Upper lobe of left lung (tissue), 6 donors: ENCODE measurements around the gene ELN. TPM values are rescaled to one million over a fixed set of nuclear protein-coding genes. Genes with fewer than 3 reads are reported as not detected.

Experiments used
- ATAC-seq, 2 donors: fragments of 200-7000 bp; cut with Tn5 transposase; one replicate each; pipeline ENCODE4 v1.9.1; 2022; ENCODE audit warnings: mild to moderate bottlenecking in 2 of 2, moderate library complexity in 2 of 2; ENCODE audit not compliant: low FRiP score in 2 of 2
- DNase-seq, 2 donors: peaks; one replicate each; pipeline ENCODE4 v3.0.0-alpha.2; 2019 to 2020
- H3K27ac ChIP-seq, 4 donors: fragments of 200-600 bp; sonication (generic); one replicate each; pipeline ENCODE4 v1.5.1; 2016 to 2019
- H3K27me3 ChIP-seq, 4 donors: fragments of 200-600 bp; sonication (generic); one replicate each; pipeline ENCODE4 v1.5.1; 2017 to 2019
- H3K36me3 ChIP-seq, 4 donors: fragments of 200-600 bp; sonication (generic); one replicate each; pipeline ENCODE4 v1.5.1; 2016 to 2019
- H3K4me1 ChIP-seq, 4 donors: fragments of 200-600 bp; sonication (generic); one replicate each; pipeline ENCODE4 v1.5.1; 2018 to 2019
- H3K4me3 ChIP-seq, 4 donors: fragments of 200-600 bp; sonication (generic); one replicate each; pipeline ENCODE4 v1.5.1; 2017 to 2019; ENCODE audit warnings: mild to moderate bottlenecking in 2 of 4, moderate library complexity in 1 of 4
- H3K9me3 ChIP-seq, 4 donors: fragments of 200-600 bp; sonication (generic); one replicate each; pipeline ENCODE4 v1.5.1; 2018 to 2019
- EP300 ChIP-seq, 4 donors: sonication (generic); formaldehyde crosslinking; IDR thresholded peaks; one replicate each; pipeline ENCODE4 v1.5.1; 2017; ENCODE audit warnings: antibody characterized with exemption in 4 of 4, control low read depth in 2 of 4
- POLR2A ChIP-seq, 4 donors: fragments of 450-650 bp; IDR thresholded peaks; one replicate each; pipeline ENCODE4 v1.5.1; 2016 to 2017; ENCODE audit warnings: antibody characterized with exemption in 4 of 4, mild to moderate bottlenecking in 2 of 4
- POLR2AphosphoS5 ChIP-seq, 2 donors: sonication (generic); formaldehyde crosslinking; IDR thresholded peaks; one replicate each; pipeline ENCODE4 v1.5.1; 2017; ENCODE audit warnings: antibody characterized with exemption in 2 of 2
- WGBS, 2 donors: methylation state at CpG; one replicate each; pipeline ENCODE4 v1.1.5; 2017 to 2018; 5-methylcytosine and 5-hydroxymethylcytosine counted together
- total RNA-seq, 6 donors: library from RNA; depleted of rRNA in 4 of 6; stranded (reverse); fragments of >200 nt in 4 of 6; gene quantifications; one replicate each; pipeline versions ENCODE4 v1.1.0 to v1.2.1, GENCODE V29; 2016 to 2021
- TF ChIP-seq, protein P1 (sequence below), 6 experiments: fragments of 450-650 bp in 4 of 6; fragments of 200-600 bp in 2 of 6; sonication (generic) in 2 of 6; IDR thresholded peaks; one replicate each; pipeline ENCODE4 v1.5.1; 2016 to 2019; ENCODE audit warnings: antibody characterized with exemption in 6 of 6
- donor health status: DM: no; HTN: no; CAD: no; lungs with moderate emphysema.
- donor health status: DM: no; HTN: yes; CAD: no; lungs with severe emphysema.

ELN gene
- total RNA-seq, 6 donors from 2014 or later = 24.4 to 582 (median 229) TPM

DNA sequence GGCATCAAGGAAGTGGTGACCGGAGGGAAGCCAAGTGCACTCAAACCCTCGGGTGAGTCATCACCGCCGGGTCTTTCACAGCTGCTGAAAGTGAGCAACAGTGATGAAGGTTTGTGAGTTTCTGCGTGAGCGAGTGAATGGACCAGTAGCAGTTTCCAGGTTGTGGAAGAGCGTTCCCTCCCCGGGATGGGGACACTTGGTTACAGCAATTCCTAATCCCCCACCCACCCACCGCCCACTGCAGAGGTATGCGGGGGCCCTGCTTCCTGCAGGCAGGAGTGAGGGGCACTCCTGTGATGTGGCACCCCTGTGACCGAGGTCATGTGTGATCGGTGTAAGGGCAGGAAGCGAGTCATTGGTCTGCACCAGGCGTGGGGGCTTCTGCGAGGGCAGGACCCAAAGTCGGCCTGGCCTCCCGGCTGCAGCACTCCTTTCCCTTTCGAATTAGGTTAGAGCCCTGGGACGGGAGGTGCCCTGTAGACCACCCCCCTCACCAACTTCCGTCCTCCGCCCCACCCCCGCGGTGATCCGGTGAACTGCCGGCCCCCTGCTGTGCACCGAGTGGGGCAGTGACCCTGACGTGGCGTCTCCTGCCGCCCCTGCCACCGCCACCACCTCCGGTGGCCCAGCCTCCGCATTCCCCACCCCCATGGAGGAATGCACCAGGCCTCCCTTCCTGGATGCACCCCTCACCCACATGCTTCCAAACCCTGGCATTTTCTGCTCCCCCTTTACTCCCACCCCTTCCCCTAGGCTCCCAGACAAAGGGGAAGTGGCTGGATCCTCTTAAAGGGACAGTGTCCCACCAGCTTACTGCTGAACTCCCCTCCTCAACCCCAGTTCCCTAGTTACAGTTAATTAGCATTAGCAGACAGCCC is 66.5 kb downstream of the ELN start:
- no peaks in the 10 kb centered on the region for H3K27me3 ChIP-seq
- 11 to 14% methylated on average over 13 to 18 of the region's 32 CpGs for WGBS, 2 donors
- H3K4me1 ChIP-seq = peaks cover 32 to 36% (median 33%) of the 10 kb centered on the region in 4 donors
- TF ChIP-seq EP300 (IDR thresholded peaks at IDR 0.05) (no peak), POLR2A (IDR thresholded peaks at IDR 0.05) (peak in 1 of 4 donors; percentile 57), POLR2AphosphoS5 (IDR thresholded peaks at IDR 0.05) (peak in 1 of 2 donors; percentile 47)
- TF ChIP-seq, protein P1, sequence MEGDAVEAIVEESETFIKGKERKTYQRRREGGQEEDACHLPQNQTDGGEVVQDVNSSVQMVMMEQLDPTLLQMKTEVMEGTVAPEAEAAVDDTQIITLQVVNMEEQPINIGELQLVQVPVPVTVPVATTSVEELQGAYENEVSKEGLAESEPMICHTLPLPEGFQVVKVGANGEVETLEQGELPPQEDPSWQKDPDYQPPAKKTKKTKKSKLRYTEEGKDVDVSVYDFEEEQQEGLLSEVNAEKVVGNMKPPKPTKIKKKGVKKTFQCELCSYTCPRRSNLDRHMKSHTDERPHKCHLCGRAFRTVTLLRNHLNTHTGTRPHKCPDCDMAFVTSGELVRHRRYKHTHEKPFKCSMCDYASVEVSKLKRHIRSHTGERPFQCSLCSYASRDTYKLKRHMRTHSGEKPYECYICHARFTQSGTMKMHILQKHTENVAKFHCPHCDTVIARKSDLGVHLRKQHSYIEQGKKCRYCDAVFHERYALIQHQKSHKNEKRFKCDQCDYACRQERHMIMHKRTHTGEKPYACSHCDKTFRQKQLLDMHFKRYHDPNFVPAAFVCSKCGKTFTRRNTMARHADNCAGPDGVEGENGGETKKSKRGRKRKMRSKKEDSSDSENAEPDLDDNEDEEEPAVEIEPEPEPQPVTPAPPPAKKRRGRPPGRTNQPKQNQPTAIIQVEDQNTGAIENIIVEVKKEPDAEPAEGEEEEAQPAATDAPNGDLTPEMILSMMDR (IDR thresholded peaks at IDR 0.05) = peak in 2 of 6 experiments; percentile 9 to 34
- H3K4me3 ChIP-seq = peak overlapping the region; percentile 4 to 60 (median 56)
- peak; percentile 87 to 95 for DNase-seq
- H3K9me3 ChIP-seq = no peaks in the 10 kb centered on the region
- ATAC-seq = peak; percentile 84 to 89
- peaks cover 0 to 26% (median 13%) of the 10 kb centered on the region in 4 donors for H3K36me3 ChIP-seq
- H3K27ac ChIP-seq = peak overlapping the region; percentile 81 to 91 (median 87)

DNA sequence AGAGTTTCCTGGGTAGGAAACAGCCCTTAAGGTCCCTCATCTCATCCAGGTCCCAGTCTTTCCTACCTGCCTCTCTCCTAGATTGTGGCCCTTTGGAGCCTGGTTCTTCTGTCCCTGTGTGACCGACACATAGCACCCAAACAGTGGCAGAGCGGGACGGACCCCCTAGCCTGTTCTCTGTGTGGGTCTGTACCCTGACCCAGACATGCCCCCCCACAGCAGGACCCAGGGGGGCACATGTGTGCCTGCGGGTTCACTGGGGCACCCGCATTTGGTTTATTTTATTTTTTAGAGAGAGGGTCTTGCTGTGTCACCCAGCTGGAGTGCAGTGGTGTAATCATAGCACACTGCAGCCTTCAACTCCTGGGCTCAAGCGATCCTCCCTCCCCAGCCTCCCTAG is 67.2 kb downstream of the ELN start:
- Histone ChIP-seq H3K27ac (peak overlapping the region; percentile 81 to 91 (median 87)), H3K27me3 (no peaks in the 10 kb centered on the region), H3K9me3 (no peaks in the 10 kb centered on the region), H3K4me1 (peaks cover 32 to 36% (median 33%) of the 10 kb centered on the region in 4 donors), H3K4me3 (peak overlapping the region in 3 of 4 donors; percentile 55 to 60 (median 56)), H3K36me3 (peaks cover 0 to 30% (median 17%) of the 10 kb centered on the region in 4 donors)
- TF ChIP-seq POLR2AphosphoS5 (IDR thresholded peaks at IDR 0.05) (no peak), POLR2A (IDR thresholded peaks at IDR 0.05) (no peak), EP300 (IDR thresholded peaks at IDR 0.05) (no peak)
- TF ChIP-seq, protein P1 (IDR thresholded peaks at IDR 0.05) = no peak
- ATAC-seq (no peak), DNase-seq (no peak)
- WGBS, 2 donors = 89 to 90% methylated on average over 5 to 6 of the region's 6 CpGs

DNA sequence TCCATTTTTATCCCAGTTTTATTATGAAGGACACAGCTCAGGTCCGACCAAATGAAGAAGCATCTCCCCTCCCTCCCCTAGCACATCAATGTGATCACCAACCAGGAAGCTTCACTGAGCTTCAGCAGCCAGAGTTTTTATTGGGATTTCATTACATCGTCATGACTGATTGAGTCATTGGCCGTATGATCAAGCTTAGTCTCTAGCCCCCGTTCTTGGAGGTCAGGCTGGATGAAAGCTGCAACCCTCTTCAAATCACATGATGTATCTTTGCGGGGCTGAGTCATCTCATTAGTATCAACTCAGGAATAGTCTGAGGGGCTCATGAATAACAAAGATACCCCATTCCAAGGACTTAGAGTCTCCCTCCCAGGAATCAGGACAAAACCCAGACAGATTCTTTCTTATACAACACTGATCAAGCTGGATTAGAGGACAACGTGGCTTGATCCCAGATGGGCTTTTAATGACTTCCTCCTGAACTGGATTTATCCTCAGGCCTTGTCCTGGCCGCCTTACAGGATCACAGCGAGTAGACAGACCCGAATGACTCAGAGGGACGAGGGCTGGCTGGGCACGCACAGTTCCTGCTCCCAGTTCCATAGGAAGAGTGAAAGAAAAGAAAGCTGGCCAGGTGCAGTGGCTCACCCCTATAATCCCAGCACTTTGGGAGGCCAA is 70.1 kb downstream of the ELN start:
- Histone ChIP-seq H3K36me3 (peaks cover 0 to 44% (median 25%) of the 10 kb centered on the region in 4 donors), H3K4me3 (no peak overlapping the region), H3K4me1 (peaks cover 21 to 25% (median 22%) of the 10 kb centered on the region in 4 donors), H3K9me3 (no peaks in the 10 kb centered on the region), H3K27ac (peak overlapping the region in 1 of 4 donors; percentile 20), H3K27me3 (no peaks in the 10 kb centered on the region)
- peak in 1 of 2 donors; percentile 56 for ATAC-seq
- TF ChIP-seq POLR2A (IDR thresholded peaks at IDR 0.05) = no peak
- no peak for TF ChIP-seq EP300 (IDR thresholded peaks at IDR 0.05)
- TF ChIP-seq, protein P1 (IDR thresholded peaks at IDR 0.05) = no peak
- no peak for TF ChIP-seq POLR2AphosphoS5 (IDR thresholded peaks at IDR 0.05)
- WGBS, 2 donors = 73 to 92% methylated on average over 11 of the region's 11 CpGs
- DNase-seq = peak in 1 of 2 donors; percentile 39

DNA sequence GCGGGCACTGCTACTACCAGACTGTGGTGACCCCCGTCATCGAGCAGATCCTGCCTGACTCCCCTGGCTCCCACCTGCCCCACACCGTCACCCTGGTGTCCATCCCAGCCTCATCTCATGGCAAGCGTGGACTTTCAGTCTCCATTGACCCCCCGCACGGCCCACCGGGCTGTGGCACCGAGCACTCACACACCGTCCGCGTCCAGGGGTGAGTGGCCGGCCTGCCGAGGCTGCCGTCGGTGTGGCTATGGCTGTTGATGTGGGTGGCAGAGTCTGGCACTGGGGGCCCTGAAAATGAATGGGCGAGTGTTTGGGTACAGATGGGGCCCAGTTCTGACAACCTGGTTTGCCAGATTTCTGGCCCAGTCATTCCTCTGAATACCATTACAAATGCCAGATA is 71.1 kb downstream of the ELN start:
- Histone ChIP-seq H3K9me3 (no peaks in the 10 kb centered on the region), H3K4me3 (no peak overlapping the region), H3K4me1 (peaks cover 11 to 16% (median 13%) of the 10 kb centered on the region in 4 donors), H3K27ac (no peak overlapping the region), H3K36me3 (peaks cover 0 to 52% (median 29%) of the 10 kb centered on the region in 4 donors), H3K27me3 (no peaks in the 10 kb centered on the region)
- TF ChIP-seq POLR2A (IDR thresholded peaks at IDR 0.05) (no peak), POLR2AphosphoS5 (IDR thresholded peaks at IDR 0.05) (no peak)
- TF ChIP-seq, protein P1 (IDR thresholded peaks at IDR 0.05) = no peak
- 97 to 99% methylated on average over 17 of the region's 17 CpGs for WGBS, 2 donors
- no peak for ATAC-seq
- DNase-seq = peak in 1 of 2 donors; percentile 78
